NB4 (cell line): Measurements from ENCODE around the gene INSYN1.

Experiments
- DNase-seq: peaks from one replicate; pipeline ENCODE4 v3.0.0; 2010; ENCODE audit warnings: low read depth
- H3K4me3 ChIP-seq: one replicate; pipeline ENCODE4 v1.5.1; 2011; ENCODE audit warnings: mild to moderate bottlenecking, low read depth, low read length, moderate library complexity
- MYC ChIP-seq: IDR thresholded peaks from 2 replicates; pipeline ENCODE4 v1.6.1; 2011; ENCODE audit warnings: low read depth, low read length
- POLR2A ChIP-seq: IDR thresholded peaks from 2 replicates; pipeline ENCODE4 v1.6.1; 2011; ENCODE audit warnings: mild to moderate bottlenecking; ENCODE audit not compliant: insufficient read length; ENCODE audit errors: extremely low read depth
- TF ChIP-seq, protein P1 (sequence below): IDR thresholded peaks from one replicate; pipeline ENCODE4 v1.5.1; 2012; ENCODE audit warnings: low read depth, low read length
- TF ChIP-seq, protein P2 (sequence below): IDR thresholded peaks from 2 replicates; pipeline ENCODE4 v1.6.1; 2011; ENCODE audit warnings: low read depth, low read length

INSYN1 gene

DNA sequence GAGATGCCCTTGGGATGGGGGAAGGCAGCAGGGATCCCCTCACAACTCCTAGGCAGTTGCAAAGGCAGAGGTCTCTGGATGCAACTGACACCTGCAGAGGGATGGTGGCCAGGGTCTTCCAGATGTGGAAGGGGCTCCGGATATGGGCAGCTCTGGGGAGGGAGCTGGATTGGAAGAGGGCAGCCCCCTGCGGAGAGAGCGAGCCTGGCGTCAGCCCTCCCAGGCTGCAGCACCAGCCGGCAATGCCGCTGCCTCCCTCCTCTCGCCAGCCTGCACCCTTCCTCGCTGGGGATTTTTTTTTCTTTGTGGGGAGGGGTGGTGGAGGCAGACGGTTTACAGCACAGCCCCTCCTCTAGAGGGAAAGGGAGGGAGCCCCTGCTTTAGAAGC, 1.6 kb downstream of the INSYN1 start:
- TF ChIP-seq, protein P1, sequence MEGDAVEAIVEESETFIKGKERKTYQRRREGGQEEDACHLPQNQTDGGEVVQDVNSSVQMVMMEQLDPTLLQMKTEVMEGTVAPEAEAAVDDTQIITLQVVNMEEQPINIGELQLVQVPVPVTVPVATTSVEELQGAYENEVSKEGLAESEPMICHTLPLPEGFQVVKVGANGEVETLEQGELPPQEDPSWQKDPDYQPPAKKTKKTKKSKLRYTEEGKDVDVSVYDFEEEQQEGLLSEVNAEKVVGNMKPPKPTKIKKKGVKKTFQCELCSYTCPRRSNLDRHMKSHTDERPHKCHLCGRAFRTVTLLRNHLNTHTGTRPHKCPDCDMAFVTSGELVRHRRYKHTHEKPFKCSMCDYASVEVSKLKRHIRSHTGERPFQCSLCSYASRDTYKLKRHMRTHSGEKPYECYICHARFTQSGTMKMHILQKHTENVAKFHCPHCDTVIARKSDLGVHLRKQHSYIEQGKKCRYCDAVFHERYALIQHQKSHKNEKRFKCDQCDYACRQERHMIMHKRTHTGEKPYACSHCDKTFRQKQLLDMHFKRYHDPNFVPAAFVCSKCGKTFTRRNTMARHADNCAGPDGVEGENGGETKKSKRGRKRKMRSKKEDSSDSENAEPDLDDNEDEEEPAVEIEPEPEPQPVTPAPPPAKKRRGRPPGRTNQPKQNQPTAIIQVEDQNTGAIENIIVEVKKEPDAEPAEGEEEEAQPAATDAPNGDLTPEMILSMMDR = no peak
- TF ChIP-seq MYC (no peak), POLR2A (no peak)
- TF ChIP-seq, protein P2, sequence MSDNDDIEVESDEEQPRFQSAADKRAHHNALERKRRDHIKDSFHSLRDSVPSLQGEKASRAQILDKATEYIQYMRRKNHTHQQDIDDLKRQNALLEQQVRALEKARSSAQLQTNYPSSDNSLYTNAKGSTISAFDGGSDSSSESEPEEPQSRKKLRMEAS = no peak
- no peak for DNase-seq
- no peak overlapping the region for H3K4me3 ChIP-seq

DNA sequence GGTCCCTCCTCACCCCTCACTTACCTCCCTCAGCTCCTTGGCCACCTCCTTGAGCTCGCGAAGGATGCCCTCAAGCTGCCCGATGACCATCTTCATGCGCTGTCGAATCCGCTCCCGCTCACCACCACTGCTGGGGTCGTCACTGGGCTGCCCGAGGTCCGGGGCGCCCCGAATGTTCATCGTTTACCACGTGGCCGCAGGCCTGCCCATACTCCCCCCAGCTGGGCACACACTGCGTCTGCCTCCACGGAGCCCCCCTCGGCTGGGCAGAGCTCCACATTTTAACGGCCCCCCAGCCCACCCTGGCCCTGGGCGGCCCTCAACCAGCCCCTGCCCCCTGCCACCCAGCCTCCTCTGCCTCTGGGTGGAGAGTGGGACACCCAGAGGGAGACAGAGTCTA, 2.2 kb downstream of the INSYN1 start:
- H3K4me3 ChIP-seq = no peak overlapping the region
- TF ChIP-seq MYC (no peak), POLR2A (no peak)
- TF ChIP-seq, protein P1 = no peak
- TF ChIP-seq, protein P2 = no peak
- no peak for DNase-seq

DNA sequence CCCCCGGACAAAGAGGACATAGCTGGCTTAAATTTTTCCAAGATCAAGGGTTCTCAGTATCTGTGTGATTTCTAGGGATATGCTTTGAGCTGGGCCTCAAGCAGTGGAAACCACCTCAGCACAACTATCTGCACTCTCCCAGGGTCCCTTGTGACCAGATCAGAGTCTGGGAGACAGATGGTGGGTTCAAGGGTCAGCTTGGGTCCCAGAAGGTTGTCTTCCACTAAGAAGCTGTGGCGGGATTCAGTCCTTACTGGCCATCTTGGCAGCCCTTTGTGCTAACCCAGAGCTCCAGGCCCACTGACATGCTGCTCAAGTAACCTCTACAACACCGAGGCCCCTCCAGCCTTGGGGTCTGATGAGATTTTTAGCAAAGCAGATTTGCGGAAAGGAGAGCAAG, 2.7 kb downstream of the INSYN1 start:
- no peak overlapping the region for H3K4me3 ChIP-seq
- TF ChIP-seq, protein P2 = no peak
- TF ChIP-seq, protein P1 = no peak
- TF ChIP-seq POLR2A = no peak
- TF ChIP-seq MYC = no peak
- no peak for DNase-seq

DNA sequence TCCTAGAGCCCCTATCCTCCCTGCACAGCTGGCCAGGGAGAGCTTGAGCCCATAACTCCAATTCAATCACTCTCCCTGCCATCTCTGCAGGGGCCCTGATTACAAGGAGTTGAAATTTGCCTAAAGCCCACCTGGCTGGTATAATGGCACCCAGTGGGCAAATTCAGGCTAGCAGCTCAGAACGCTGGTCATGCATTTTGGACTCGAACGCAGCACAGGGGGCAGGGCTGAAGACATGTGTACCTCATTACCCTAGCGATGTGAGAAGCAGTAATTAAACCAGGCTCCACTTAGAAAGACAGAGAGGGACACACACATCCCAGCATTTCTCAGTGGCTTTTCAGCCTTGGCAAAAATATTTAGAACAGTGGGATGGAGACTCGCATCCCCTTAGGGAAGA, 3.2 kb downstream of the INSYN1 start:
- no peak for DNase-seq
- TF ChIP-seq, protein P1 = no peak
- TF ChIP-seq, protein P2 = no peak
- no peak for TF ChIP-seq POLR2A
- TF ChIP-seq MYC = no peak

DNA sequence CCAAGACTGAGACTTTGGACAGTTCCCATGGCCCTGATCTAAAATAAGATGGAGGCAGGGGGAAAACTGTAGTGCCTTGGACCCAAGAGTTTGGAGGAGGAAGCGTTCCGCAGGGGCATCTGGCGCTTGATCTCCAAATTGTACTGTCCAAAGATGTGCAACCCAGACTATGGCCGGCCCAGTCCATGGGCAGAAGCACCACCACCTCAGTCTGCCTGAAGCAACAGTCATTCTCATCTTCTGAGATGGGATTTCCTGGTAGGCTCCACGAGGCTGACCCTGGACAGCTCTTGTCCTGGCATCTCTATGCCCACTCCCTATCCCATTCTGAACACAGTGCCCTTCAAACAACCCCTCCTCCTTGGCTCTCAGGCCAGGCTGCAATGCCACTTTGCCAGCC, 3.6 kb downstream of the INSYN1 start:
- DNase-seq = no peak
- TF ChIP-seq, protein P1 = no peak
- TF ChIP-seq, protein P2 = no peak
- TF ChIP-seq POLR2A = no peak

More for the DNA sequence above, 3.2 kb downstream of the INSYN1 start:
- no peak overlapping the region for H3K4me3 ChIP-seq

DNA sequence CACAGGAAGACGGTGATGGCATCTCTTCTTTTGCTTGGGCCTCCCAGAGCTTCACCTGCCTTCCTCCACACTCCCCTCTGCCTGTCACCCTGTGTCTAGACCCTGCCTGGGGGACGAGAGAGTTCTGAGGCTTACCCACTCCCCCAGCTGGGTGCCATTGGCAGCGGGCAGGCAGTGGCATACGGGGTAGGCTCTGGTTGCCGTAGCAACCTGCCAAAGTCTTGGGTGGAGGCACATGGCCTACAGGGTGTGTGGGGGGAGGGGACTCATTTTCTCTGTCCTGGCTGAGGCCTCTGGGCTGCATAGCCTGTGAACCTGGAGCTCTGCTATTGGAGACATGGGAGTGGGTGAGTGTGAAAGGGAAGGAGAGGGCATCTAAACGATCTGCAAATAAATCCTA, 4.4 kb downstream of the INSYN1 start:
- no peak for DNase-seq
- H3K4me3 ChIP-seq = no peak overlapping the region
- TF ChIP-seq, protein P1 = no peak
- TF ChIP-seq POLR2A (no peak), MYC (no peak)
- TF ChIP-seq, protein P2 = no peak

More for the DNA sequence above, 3.6 kb downstream of the INSYN1 start:
- H3K4me3 ChIP-seq = no peak overlapping the region
